H1 (cell line): ENCODE data around the gene SLC27A5. TPM values are rescaled to one million over a fixed set of nuclear protein-coding genes. Genes with fewer than 3 reads are reported as not detected.

ENCODE experiments used
- CTCF ChIA-PET: fragments of 300-600 bp; sonication (Branson Sonifier 250); formaldehyde crosslinking; loops from one replicate; lab custom pipeline; 2021; ENCODE audit not compliant: partially characterized antibody; lab: Charles Lee
- POLR2A ChIA-PET: fragments of 300-600 bp; sonication (Branson Sonifier 250); formaldehyde crosslinking; loops from one replicate; lab custom pipeline; 2021; ENCODE audit warnings: inconsistent platforms; ENCODE audit not compliant: partially characterized antibody; lab: Charles Lee
- DNase-seq, 2 experiments: peaks; one replicate each; pipeline versions ENCODE4 v3.0.0 to v3.0.0-alpha.2; 2010 to 2022; ENCODE audit warnings: low spot score in 2 of 2, low read depth in 1 of 2, mixed read lengths in 1 of 2
- FAIRE-seq: peaks from 2 replicates; lab custom pipeline; 2011; peaks lifted over from hg19 to GRCh38; lab: Jason Lieb, UNC
- H2AFZ ChIP-seq: 2 replicates; pipeline ENCODE4 v1.8.1; 2012; ENCODE audit warnings: low read length, inconsistent platforms
- H2AK5ac ChIP-seq: 2 replicates; pipeline ENCODE4 v1.6.1; 2013; ENCODE audit warnings: low read depth, low read length
- H2BK120ac ChIP-seq: replicated peaks from 2 replicates; pipeline ENCODE3; 2013; ENCODE audit warnings: low read depth, low read length, inconsistent platforms
- H2BK12ac ChIP-seq: 2 replicates; pipeline ENCODE4 v1.6.1; 2013; ENCODE audit warnings: low read depth, low read length
- H2BK15ac ChIP-seq: 2 replicates; pipeline ENCODE4 v1.6.1; 2013; ENCODE audit warnings: low read length
- H2BK20ac ChIP-seq: 2 replicates; pipeline ENCODE4 v1.6.1; 2013; ENCODE audit warnings: low read length
- H2BK5ac ChIP-seq: 2 replicates; pipeline ENCODE4 v1.6.1; 2013; ENCODE audit warnings: low read depth, low read length
- H3K14ac ChIP-seq: 2 replicates; pipeline ENCODE4 v1.6.1; 2013; ENCODE audit warnings: inconsistent platforms; ENCODE audit not compliant: insufficient read length
- H3K18ac ChIP-seq: 2 replicates; pipeline ENCODE4 v1.6.1; 2013; ENCODE audit warnings: low read length; ENCODE audit errors: extremely low read depth
- H3K23ac ChIP-seq: 2 replicates; pipeline ENCODE4 v1.6.1; 2013; ENCODE audit warnings: inconsistent platforms; ENCODE audit not compliant: insufficient read length
- H3K23me2 ChIP-seq: 2 replicates; pipeline ENCODE4 v1.6.1; 2013; ENCODE audit warnings: low read depth, low read length
- H3K27ac ChIP-seq: 2 replicates; pipeline ENCODE4 v1.6.1; 2011; ENCODE audit warnings: low read depth, low read length, inconsistent platforms
- H3K27me3 ChIP-seq, 4 experiments: replicated peaks in 1 of 4; 1 replicate in 1 of 4; 2 replicates in 3 of 4; pipeline versions ENCODE4 v1.6.1 to v1.8.1; 2011 to 2013; ENCODE audit warnings: low read length in 3 of 4, mild to moderate bottlenecking in 3 of 4, inconsistent platforms in 2 of 4, mixed read lengths in 2 of 4, moderate library complexity in 1 of 4; ENCODE audit not compliant: control insufficient read depth in 3 of 4, insufficient read depth in 3 of 4; ENCODE audit errors: extremely low read depth in 1 of 4
- H3K36me3 ChIP-seq, 4 experiments: 2 replicates each; pipeline versions ENCODE4 v1.6.1 to v1.8.1; 2011 to 2013; ENCODE audit warnings: mild to moderate bottlenecking in 4 of 4, low read length in 3 of 4, moderate library complexity in 2 of 4, control low read depth in 1 of 4, inconsistent platforms in 1 of 4; ENCODE audit not compliant: insufficient read depth in 4 of 4, control insufficient read depth in 2 of 4
- H3K4ac ChIP-seq: replicated peaks from 2 replicates; pipeline ENCODE3; 2013; ENCODE audit warnings: low read length, low read depth, mixed read lengths, inconsistent platforms; ENCODE audit not compliant: insufficient read length
- H3K4me1 ChIP-seq, 4 experiments: replicated peaks in 1 of 4; 1 replicate in 1 of 4; 2 replicates in 3 of 4; pipeline versions ENCODE4 v1.6.1 to v1.8.1; 2011 to 2013; ENCODE audit warnings: low read length in 3 of 4, inconsistent platforms in 2 of 4, mixed read lengths in 1 of 4; ENCODE audit not compliant: insufficient read depth in 4 of 4, control insufficient read depth in 3 of 4
- H3K4me2 ChIP-seq, 2 experiments: 2 replicates each; pipeline versions ENCODE4 v1.6.1 to v1.8.1; 2011 to 2013; ENCODE audit warnings: low read depth in 2 of 2, low read length in 2 of 2, control low read depth in 1 of 2, inconsistent platforms in 1 of 2, mild to moderate bottlenecking in 1 of 2; ENCODE audit not compliant: insufficient read depth in 1 of 2
- H3K4me3 ChIP-seq, 4 experiments: fragments of 200-600, 300-600 bp in 1 of 4; sonication (generic), shearing (Covaris generic), sonication (Bioruptor Twin) in 1 of 4; 2 replicates each; pipeline versions ENCODE4 v1.5.1 to v1.8.1; 2011 to 2016; ENCODE audit warnings: low read length in 4 of 4, low read depth in 3 of 4, control low read depth in 2 of 4, inconsistent platforms in 2 of 4, mild to moderate bottlenecking in 2 of 4, mixed read lengths in 1 of 4, moderate library complexity in 1 of 4; ENCODE audit not compliant: insufficient read depth in 2 of 4; ENCODE audit errors: extremely low read depth in 1 of 4
- H3K56ac ChIP-seq: replicated peaks from 2 replicates; pipeline ENCODE3; 2013; ENCODE audit warnings: low read depth, mild to moderate bottlenecking, mixed read lengths, low read length, inconsistent platforms; ENCODE audit not compliant: insufficient read length
- H3K79me1 ChIP-seq: 2 replicates; pipeline ENCODE4 v1.6.1; 2013; ENCODE audit warnings: low read depth, low read length, control low read depth
- H3K79me2 ChIP-seq, 2 experiments: 2 replicates each; pipeline versions ENCODE4 v1.6.1 to v1.8.1; 2012 to 2013; ENCODE audit warnings: low read length in 2 of 2, mild to moderate bottlenecking in 2 of 2, inconsistent platforms in 1 of 2; ENCODE audit not compliant: insufficient read depth in 2 of 2, control insufficient read depth in 1 of 2
- H3K9ac ChIP-seq, 4 experiments: replicated peaks in 1 of 4; 1 replicate in 1 of 4; 2 replicates in 3 of 4; pipeline versions ENCODE4 v1.6.1 to v1.8.1; 2011 to 2013; ENCODE audit warnings: low read depth in 3 of 4, low read length in 3 of 4, control low read depth in 2 of 4, mild to moderate bottlenecking in 2 of 4, moderate library complexity in 2 of 4, inconsistent platforms in 1 of 4; ENCODE audit errors: extremely low read depth in 1 of 4
- H3K9me3 ChIP-seq, 2 experiments: 2 replicates each; pipeline versions ENCODE4 v1.6.1 to v1.8.1; 2012 to 2013; ENCODE audit warnings: mild to moderate bottlenecking in 2 of 2, moderate library complexity in 2 of 2, control low read depth in 1 of 2, inconsistent platforms in 1 of 2, low read depth in 1 of 2, low read length in 1 of 2, mixed read lengths in 1 of 2; ENCODE audit not compliant: insufficient read depth in 2 of 2
- H4K20me1 ChIP-seq, 2 experiments: replicated peaks in 1 of 2; 2 replicates each; pipeline versions ENCODE3 to v1.8.1; 2011 to 2013; ENCODE audit warnings: inconsistent platforms in 2 of 2, low read length in 2 of 2, mild to moderate bottlenecking in 1 of 2; ENCODE audit not compliant: insufficient read depth in 2 of 2, control insufficient read depth in 1 of 2
- H4K5ac ChIP-seq: 2 replicates; pipeline ENCODE4 v1.6.1; 2013; ENCODE audit warnings: low read length, low read depth, mixed read lengths, inconsistent platforms; ENCODE audit not compliant: insufficient read length
- H4K8ac ChIP-seq: 2 replicates; pipeline ENCODE4 v1.8.0; 2013; ENCODE audit warnings: mild to moderate bottlenecking, moderate library complexity, low read length, inconsistent platforms; ENCODE audit not compliant: insufficient read depth; ENCODE audit errors: extremely low read depth
- H4K91ac ChIP-seq: replicated peaks from 2 replicates; pipeline ENCODE3; 2013; ENCODE audit warnings: low read length, mixed read lengths, inconsistent platforms; ENCODE audit not compliant: insufficient read length
- EP300 ChIP-seq, 2 experiments: IDR thresholded peaks; 1 replicate in 1 of 2; 2 replicates in 1 of 2; pipeline ENCODE4 v1.6.1; 2011 to 2012; ENCODE audit warnings: low read depth in 2 of 2, low read length in 2 of 2, mild to moderate bottlenecking in 2 of 2, borderline replicate concordance in 1 of 2, inconsistent platforms in 1 of 2, moderate library complexity in 1 of 2
- POLR2A ChIP-seq, 2 experiments: IDR thresholded peaks; 1 replicate in 1 of 2; 2 replicates in 1 of 2; pipeline ENCODE4 v1.6.1; 2011; ENCODE audit warnings: low read depth in 2 of 2, low read length in 2 of 2, mild to moderate bottlenecking in 2 of 2; ENCODE audit errors: control extremely low read depth in 1 of 2
- WGBS, 2 experiments: shearing (Covaris generic) in 1 of 2; methylation state at CpG; one replicate each; pipeline versions ENCODE4 v1.1.6 to v1.1.7; 2013 to 2015; ENCODE audit warnings: low lambda C conversion rate in 2 of 2, mixed read lengths in 2 of 2, inconsistent platforms in 1 of 2, low coverage in 1 of 2, missing lambda C conversion rate in 1 of 2; ENCODE audit not compliant: insufficient replicate concordance in 2 of 2, insufficient coverage in 1 of 2, insufficient read length in 1 of 2; ENCODE audit errors: extremely low coverage in 1 of 2, missing lambda C conversion rate in 1 of 2; 5-methylcytosine and 5-hydroxymethylcytosine counted together
- polyA plus RNA-seq, 7 experiments: library from polyadenylated mRNA; depleted of rRNA in 3 of 7; stranded (reverse) in 5 of 7; unstranded in 2 of 7; fragments of >200 nt in 5 of 7; fragments of 200-250 nt in 2 of 7; gene quantifications; 1 replicate in 5 of 7; 2 replicates in 1 of 7; 4 replicates in 1 of 7; pipeline versions ENCODE4 v1.2.1 to v1.2.3, GENCODE V29; 2011 to 2013; ENCODE audit warnings: missing spikeins in 2 of 7, mixed read lengths in 2 of 7
- total RNA-seq: library from RNA; stranded (reverse); fragmentation: NEBNext Ultra II Directional; extraction: Animal tissue kit (Norgen Biotek cat#: 25700); gene quantifications from 2 replicates; pipeline ENCODE4 v1.2.1, GENCODE V29; 2021

The SLC27A5 gene
- total and polyA plus RNA-seq, 2 of the 8 experiments (the other 6 are each of a cell fraction or from before 2014, with no cell fraction given): 25.1 to 80.5 TPM

DNA sequence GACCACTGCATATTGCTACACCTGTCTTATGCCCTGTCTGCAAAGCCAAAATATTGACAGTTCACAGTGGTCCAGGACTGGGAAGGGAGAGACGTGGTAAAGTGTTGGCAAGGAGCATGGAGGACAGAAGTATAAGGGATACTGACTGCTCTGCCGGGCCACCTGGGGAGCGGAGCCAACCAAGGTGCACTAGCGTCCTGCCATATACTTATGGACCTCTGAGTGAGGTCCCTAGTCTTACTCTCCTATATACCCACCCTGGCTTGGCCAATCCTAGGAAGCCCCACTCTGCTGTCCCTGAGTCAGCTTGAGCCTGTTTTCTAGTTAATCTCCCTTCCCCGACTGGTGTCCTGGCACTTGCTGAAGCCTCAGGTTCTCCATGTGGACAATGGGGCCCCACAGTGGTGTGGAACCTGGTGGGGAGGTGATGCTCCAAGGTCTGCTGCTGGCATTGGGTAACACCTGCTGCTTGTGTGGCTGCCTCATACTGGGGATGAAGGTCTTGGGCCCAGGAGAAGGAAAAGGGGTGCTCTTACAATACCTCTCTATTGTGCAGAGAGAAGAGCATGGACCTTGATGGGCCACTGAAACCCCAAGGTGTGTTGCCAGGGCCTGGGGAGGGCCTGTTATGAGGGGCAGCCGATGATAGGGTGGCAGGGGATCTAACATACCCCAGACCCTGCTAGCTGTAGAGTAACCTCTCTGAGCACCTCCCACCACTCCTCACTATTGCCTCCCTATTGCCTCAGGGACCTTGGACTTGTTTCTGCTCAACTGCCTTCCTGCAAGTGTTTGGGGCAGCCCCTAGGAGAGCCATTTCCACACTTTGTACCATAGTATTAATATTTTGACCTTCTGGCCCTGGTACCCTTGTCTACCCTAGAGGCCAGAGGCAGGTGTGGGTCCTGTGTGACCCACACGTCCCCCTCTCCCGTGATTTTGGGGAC lies 25.3 kb upstream of the SLC27A5 start:
- H4K91ac ChIP-seq: peak overlapping the region; percentile 57
- peak overlapping the region; percentile 83; the same call in 1 of the 2 replicates for H2BK15ac ChIP-seq
- peak overlapping the region; percentile 13 for H4K5ac ChIP-seq
- H2AFZ ChIP-seq: no peak overlapping the region
- H2BK12ac ChIP-seq: peak overlapping the region; percentile 83
- H3K4me1 ChIP-seq: peaks cover 0 to 5% (median 4%) of the 10 kb centered on the region in 4 experiments; a peak in 5 of 7 replicates
- no peak for DNase-seq
- H3K27me3 ChIP-seq: peaks cover 0 to 17% (median 5%) of the 10 kb centered on the region in 4 experiments; a peak in 5 of 7 replicates
- H4K8ac ChIP-seq: no peak overlapping the region; the same call in 1 of the 2 replicates
- H3K18ac ChIP-seq: no peak overlapping the region
- FAIRE-seq: no peak
- H3K4me3 ChIP-seq: peak overlapping the region in 1 of 4 experiments; percentile 52; a peak in 1 of 8 replicates
- no peak overlapping the region for H3K14ac ChIP-seq
- H2BK20ac ChIP-seq: no peak overlapping the region
- no peaks in the 10 kb centered on the region for H3K9me3 ChIP-seq
- no peaks in the 10 kb centered on the region for H3K79me1 ChIP-seq
- peak overlapping the region; percentile 64 to 87 for H3K4me2 ChIP-seq
- H2BK120ac ChIP-seq: no peak overlapping the region
- WGBS, 2 experiments: 90% methylated on average over 8 of the region's 8 CpGs; no CpG with 5 or more reads in 1 of the 2 experiments
- H3K79me2 ChIP-seq: no peaks in the 10 kb centered on the region
- H3K23me2 ChIP-seq: peaks cover 3% of the 10 kb centered on the region; the same call in 1 of the 2 replicates
- H3K9ac ChIP-seq: peak overlapping the region in 1 of 4 experiments; percentile 4; a peak in 1 of 7 replicates
- TF ChIP-seq POLR2A (IDR thresholded peaks at IDR 0.05; ENCODE audit: control extremely low read depth in 1 of 2, low read depth in 2 of 2, low read length in 2 of 2) (0 out of 3 replicates have a peak, but pooled peaks of 1 of the 2 experiments have one; percentile 20), EP300 (IDR thresholded peaks at IDR 0.05; ENCODE audit: borderline replicate concordance in 1 of 2, low read depth in 2 of 2, low read length in 2 of 2) (no peak)
- H3K56ac ChIP-seq: no peak overlapping the region
- H3K27ac ChIP-seq: no peak overlapping the region
- CTCF ChIA-PET: interaction anchor here (0.6 to 1.9 kb wide), 3 partner anchors 10 to 23 kb away, joined by 3 to 12 read pairs (median 3); partner anchors contain the start of gene ZBTB45
- H4K20me1 ChIP-seq: no peaks in the 10 kb centered on the region
- H3K4ac ChIP-seq: no peak overlapping the region
- no peak overlapping the region for H2BK5ac ChIP-seq
- H3K36me3 ChIP-seq: no peaks in the 10 kb centered on the region
- POLR2A ChIA-PET: interaction anchor here (0.5 to 2.6 kb wide), 13 partner anchors 10 to 690 kb away, joined by 3 to 53 read pairs (median 4); partner anchors contain the start of genes CHMP2A, UBE2M and ZBTB45
- no peak overlapping the region for H3K23ac ChIP-seq
- H2AK5ac ChIP-seq: no peak overlapping the region; the same call in 1 of the 2 replicates
